AML-193 (cell line): Measurements from ENCODE around the gene BTNL9.
"Not testable (repeated sequence)": the region's sequence is repeated elsewhere in the genome, so short reads cannot be mapped to it uniquely, and the experiment has no call there.

Experiments used
- DNase-seq, 2 experiments: peaks; one replicate each; lab custom pipeline; 2025; lab: John Stamatoyannopoulos, UW

The BTNL9 gene

GRCh38 chr5:181039931-181040630 lies at the start of gene BTNL9:
TSS of gene BTNL9 (plus strand) at chr5:181040266. CDS start at chr5:181045490, 5,224 bp downstream.
- DNase-seq, result no peak

GRCh38 chr5:180990882-180991242 lies 49.2 kb upstream of the BTNL9 start:
- DNase-seq, result no peak

- no peak for DNase-seq
Measured at GRCh38 chr5:181001947-181002346, 38.1 kb upstream of the BTNL9 start.

GRCh38 chr5:181005791-181006190 lies 34.3 kb upstream of the BTNL9 start:
- DNase-seq, result no peak

DNA sequence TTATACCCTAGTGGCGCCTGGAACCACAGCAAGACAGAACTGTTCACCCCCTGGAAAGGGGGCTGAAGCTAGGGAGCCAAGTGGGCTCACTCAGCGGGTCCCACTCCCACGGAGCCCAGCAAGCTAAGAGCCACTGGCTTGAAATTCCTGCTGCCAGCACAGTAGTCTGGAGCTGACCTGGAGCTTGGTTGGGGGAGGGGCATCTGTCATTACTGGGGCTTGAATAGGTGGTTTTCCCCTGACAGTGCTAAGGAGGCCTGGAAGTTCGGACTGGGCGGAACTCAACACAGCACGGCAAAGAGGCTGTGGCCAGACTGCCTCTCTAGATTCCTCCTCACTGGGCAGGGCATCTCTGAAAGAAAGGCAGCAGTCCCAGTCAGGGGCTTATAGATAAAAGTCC lies 31.9 kb upstream of the BTNL9 start:
- DNase-seq, result no peak

DNA sequence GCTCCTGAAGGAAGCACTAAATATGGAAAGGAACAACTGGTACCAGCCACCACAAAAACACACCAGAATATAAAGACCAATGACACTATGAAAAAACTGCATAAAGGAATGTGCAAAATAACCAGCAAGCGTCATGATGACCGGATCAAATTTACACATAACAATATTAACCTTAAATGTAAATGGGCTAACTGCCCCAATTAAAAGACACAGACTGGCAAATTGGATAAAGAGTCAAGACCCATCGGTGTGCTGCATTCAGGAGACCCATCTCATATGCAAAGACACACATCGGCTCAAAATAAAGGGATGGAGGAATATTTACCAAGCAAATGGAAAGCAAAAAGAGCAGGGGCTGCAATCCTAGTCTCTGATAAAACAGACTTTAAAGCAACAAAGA lies 30.0 kb upstream of the BTNL9 start:
- not testable (repeated sequence) for DNase-seq

GRCh38 chr5:181014654-181015053 lies 25.4 kb upstream of the BTNL9 start:
- not testable (repeated sequence) for DNase-seq

GRCh38 chr5:181017448-181017847 lies 22.6 kb upstream of the BTNL9 start:
- not testable (repeated sequence) for DNase-seq

GRCh38 chr5:181020688-181021087 lies 19.4 kb upstream of the BTNL9 start:
- DNase-seq, result no peak

DNA sequence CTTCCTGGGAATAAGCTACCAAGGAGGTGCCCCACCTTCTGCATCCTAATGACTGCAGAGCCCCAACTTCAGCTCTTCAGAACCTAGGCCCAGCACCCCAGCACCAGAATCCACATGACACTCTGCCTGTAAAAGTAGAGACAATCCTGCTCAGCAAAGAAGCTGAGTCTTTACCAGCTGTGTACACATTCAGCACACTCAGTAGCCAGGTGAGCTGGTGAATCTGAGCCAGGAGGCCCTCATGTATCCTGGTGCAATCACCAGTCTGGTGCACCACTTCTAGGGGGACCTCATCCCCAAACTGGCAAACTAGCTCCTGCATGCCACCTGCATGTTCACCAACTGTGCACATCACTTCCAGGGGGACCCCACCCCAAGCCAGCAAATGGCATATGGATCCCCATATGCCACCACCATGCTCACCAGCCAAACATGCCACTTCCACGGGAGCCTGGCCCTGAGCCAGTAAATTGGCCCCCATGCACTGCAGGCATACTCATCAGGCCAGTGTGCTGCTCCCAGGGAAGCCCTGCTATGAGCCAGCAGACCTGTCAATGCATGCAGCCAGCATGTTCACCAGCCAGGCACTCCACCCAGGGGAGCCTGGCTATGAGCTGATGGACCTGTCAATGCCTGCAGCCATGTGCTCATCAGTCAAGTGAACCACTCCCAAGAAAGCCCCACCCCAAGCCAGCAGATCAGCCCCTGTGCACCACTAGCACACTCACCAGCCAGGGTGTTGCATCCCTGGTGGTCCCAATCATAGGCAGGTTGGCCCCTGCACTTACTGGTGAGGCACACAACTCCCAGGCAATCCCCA lies 15.6 kb upstream of the BTNL9 start:
- no peak for DNase-seq

- DNase-seq, result no peak
Measured at GRCh38 chr5:181027452-181028031, 12.5 kb upstream of the BTNL9 start.

GRCh38 chr5:181028032-181028819 lies 11.8 kb upstream of the BTNL9 start:
- no peak for DNase-seq

DNA sequence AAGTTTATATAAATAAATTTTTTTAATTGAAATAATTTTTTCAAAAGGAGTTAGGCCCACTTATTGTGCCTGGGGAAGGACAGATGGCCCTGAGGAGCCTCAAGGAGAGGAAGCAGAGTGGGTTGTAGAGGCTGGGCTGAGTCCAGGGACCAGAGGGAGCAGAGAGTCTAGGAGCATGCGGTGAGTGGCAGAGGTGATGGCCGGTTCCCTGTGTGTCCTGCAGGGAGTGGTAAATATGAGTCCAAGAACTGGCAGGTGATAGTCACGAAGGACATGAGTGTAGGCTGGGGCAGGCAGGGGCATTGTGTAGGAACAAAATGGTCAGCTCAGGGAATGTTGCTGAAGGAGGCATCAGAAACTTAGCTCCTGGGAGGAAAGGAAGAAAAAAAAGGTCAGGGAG lies 8.3 kb upstream of the BTNL9 start:
- no peak for DNase-seq

DNA sequence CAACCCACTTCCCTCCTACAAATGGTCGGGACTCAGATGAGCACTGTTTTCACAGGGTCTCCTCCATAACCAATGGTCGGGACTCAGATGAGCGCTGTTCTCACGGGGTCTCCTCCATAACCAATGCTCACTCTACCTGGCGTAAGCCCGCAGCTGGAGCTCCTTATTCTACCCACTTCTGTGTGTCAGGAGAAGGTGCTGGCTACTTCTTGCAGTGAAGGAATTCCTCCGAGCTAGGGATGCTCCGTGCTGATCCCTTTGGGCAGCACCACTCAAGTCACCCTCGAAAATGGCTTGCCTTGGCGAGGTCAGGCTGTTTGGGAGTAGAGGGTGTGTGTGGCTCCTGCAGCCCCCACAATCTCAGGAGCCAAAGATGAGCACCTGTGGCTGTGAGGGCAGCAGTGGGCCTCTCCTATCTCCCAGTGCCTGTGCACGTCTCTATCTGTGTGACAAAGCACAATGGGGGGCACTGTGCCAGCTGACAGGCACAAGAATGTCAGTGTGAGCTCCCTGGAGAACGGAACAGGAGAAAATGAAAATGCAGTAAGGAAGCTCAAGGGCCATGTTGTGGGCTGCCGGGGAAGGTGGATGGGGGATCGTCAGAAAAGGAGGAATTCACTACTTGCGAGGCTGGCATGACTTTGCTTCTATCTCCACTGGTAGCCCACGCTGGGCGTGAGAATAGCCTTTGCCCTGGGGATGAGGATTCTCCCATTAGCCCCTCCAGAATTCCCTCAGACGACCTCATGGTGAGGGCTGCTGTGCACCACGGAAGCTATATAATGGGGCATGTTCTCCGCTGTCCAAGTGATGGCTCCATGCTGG lies 3.9 kb upstream of the BTNL9 start:
- DNase-seq, result no peak

DNA sequence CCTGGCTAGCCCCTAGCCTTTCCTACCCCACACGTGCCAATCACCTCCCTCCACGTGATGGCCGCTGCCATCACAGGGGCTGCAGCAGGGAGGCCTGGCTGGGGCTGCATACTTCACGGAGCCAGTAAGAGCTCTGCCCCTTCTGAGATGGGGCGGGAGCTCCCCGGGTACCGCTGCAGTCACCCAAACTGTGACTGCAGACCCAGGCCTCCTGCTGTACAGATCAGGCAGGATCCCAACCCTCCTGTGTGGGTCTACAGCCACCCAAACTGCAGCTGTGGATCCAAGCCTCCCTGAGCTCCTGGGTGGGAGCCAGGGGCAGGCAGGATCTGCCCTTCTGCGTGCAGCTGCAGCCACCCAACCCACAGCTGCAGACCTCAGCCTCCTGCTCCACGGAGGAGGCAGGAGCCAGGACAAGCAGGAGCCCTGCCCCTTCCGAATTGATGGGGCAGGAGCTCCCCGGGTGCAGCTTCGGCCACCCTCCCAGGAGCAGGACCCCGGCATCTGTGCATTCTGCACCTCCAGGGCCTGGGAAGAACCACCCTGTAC lies 3.2 kb upstream of the BTNL9 start:
- DNase-seq, result no peak

DNA sequence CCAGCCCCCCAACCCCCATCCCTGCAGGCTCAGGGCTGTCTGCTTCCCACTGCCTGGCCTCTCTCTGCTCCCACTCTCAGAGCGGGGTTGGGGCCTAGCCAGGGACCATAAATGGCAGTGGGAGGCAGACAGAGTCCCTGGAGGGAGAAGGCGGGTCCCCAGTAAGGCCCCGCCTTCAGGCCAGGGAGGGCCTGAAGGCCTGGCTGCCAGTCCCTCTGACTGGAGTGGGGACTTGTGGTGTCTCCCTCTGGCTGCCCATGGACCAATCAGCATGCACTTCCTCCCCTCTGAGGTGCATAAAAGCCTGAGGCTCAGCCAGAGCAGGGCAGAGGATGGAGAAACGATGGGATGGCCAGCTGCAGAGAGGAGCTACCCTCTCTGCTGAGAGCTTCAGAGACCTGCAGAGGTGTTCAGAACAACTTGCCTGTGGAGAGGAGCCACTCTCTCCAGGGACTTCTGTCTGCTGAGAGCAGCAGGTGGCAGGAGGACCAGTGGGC lies 2.7 kb upstream of the BTNL9 start:
- no peak for DNase-seq

DNA sequence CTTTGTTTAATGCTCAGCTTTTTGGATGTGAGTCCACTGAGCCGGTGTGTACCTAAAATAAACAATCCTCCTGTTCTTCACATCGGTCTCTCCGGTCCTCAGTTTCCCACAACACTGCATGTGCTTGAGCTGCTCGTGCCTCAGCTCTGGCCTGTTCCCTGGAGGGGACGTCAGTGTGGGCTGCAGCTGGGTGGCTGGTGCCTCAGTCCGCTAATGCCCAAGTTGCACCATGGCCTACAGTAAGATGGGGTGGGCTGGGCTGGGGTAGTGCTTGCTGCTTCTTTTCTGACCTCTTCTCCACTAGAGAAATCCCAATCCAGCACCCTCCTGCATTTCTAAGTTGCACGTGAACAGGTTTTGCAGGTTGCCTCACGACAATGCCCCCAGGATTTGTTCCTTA lies 595 bp upstream of the BTNL9 start:
- DNase-seq, result no peak

GRCh38 chr5:181040631-181040945 lies 522 bp downstream of the BTNL9 start:
- DNase-seq, result no peak

GRCh38 chr5:181041043-181041442 lies 977 bp downstream of the BTNL9 start:
- DNase-seq, result no peak

GRCh38 chr5:181042036-181042713 lies 2.1 kb downstream of the BTNL9 start:
- DNase-seq, result no peak

DNA sequence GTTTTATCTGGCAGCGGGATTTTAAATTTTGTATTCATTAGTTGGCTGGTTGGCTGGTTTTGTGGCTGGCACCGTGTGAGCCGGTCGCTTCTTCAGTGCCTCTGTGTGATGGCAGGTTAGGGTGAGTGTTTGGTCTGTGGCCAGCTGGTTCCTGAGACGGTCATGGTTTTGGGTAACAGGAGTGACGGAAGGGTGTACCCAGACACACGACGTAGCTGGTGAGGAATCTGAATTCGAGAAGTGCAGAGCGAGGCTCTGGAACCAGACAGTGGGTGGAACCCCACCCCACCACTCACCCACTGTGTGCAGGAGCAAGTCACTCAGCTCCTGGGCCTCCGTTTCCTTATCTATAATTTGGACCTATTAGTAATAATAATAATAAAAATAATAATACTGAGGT lies 2.7 kb downstream of the BTNL9 start:
- no peak for DNase-seq
